Keratinocyte (primary cell): ENCODE results near the gene ZFPM1. TPM values are rescaled to one million over a fixed set of nuclear protein-coding genes. Genes with fewer than 3 reads are reported as not detected.

ENCODE experiments used
- DNase-seq: peaks from one replicate; pipeline ENCODE4 v3.0.0-alpha.2; 2011; ENCODE audit warnings: low read depth, missing footprints, low spot score
- FAIRE-seq: peaks from 2 replicates; lab custom pipeline; 2011; peaks lifted over from hg19 to GRCh38; lab: Jason Lieb, UNC
- H2AFZ ChIP-seq: 2 replicates; pipeline ENCODE4 v1.6.0; 2012; ENCODE audit warnings: low read length, control low read depth, inconsistent platforms; ENCODE audit not compliant: control insufficient read depth
- H3K27ac ChIP-seq: 2 replicates; pipeline ENCODE4 v1.5.1; 2011; ENCODE audit warnings: low read length; ENCODE audit not compliant: control insufficient read depth, insufficient read depth
- H3K27me3 ChIP-seq: 3 replicates; pipeline ENCODE4 v1.6.0; 2011; ENCODE audit warnings: low read length; ENCODE audit not compliant: control insufficient read depth, insufficient read depth; ENCODE audit errors: extremely low read depth
- H3K36me3 ChIP-seq, 2 experiments: 2 replicates in 1 of 2; 3 replicates in 1 of 2; pipeline ENCODE4 v1.5.1; 2011; ENCODE audit warnings: low read length in 2 of 2, mild to moderate bottlenecking in 1 of 2; ENCODE audit not compliant: control insufficient read depth in 2 of 2, insufficient read depth in 2 of 2; ENCODE audit errors: extremely low read depth in 1 of 2
- H3K4me1 ChIP-seq: 3 replicates; pipeline ENCODE4 v1.5.1; 2011; ENCODE audit warnings: low read length; ENCODE audit not compliant: control insufficient read depth, insufficient read depth; ENCODE audit errors: extremely low read depth
- H3K4me2 ChIP-seq: 3 replicates; pipeline ENCODE4 v1.6.0; 2011; ENCODE audit warnings: low read depth, low read length; ENCODE audit not compliant: control insufficient read depth, insufficient read depth; ENCODE audit errors: extremely low read depth
- H3K4me3 ChIP-seq, 3 experiments: fragments of 200-600 bp in 1 of 3; sonication (generic) in 1 of 3; 2 replicates in 2 of 3; 3 replicates in 1 of 3; pipeline ENCODE4 v1.5.1; 2011 to 2016; ENCODE audit warnings: low read length in 3 of 3, mild to moderate bottlenecking in 3 of 3, control low read depth in 2 of 3, inconsistent platforms in 1 of 3, low read depth in 1 of 3, mixed read lengths in 1 of 3, mixed run types in 1 of 3, moderate library complexity in 1 of 3; ENCODE audit not compliant: control insufficient read depth in 2 of 3, insufficient read depth in 2 of 3; ENCODE audit errors: extremely low read depth in 1 of 3
- H3K79me2 ChIP-seq: 2 replicates; pipeline ENCODE4 v1.6.0; 2012; ENCODE audit warnings: low read length; ENCODE audit not compliant: control insufficient read depth, insufficient read depth
- H3K9ac ChIP-seq: 3 replicates; pipeline ENCODE4 v1.6.0; 2011; ENCODE audit warnings: low read length; ENCODE audit not compliant: control insufficient read depth, insufficient read depth; ENCODE audit errors: extremely low read depth
- H3K9me1 ChIP-seq: 3 replicates; pipeline ENCODE4 v1.6.0; 2011; ENCODE audit warnings: low read length; ENCODE audit not compliant: control insufficient read depth, insufficient read depth; ENCODE audit errors: extremely low read depth
- H3K9me3 ChIP-seq: 2 replicates; pipeline ENCODE4 v1.5.1; 2012; ENCODE audit warnings: low read depth, low read length; ENCODE audit not compliant: control insufficient read depth
- H4K20me1 ChIP-seq: 3 replicates; pipeline ENCODE4 v1.6.0; 2011; ENCODE audit warnings: low read length; ENCODE audit not compliant: control insufficient read depth, insufficient read depth; ENCODE audit errors: extremely low read depth
- CTCF ChIP-seq, 3 experiments: IDR thresholded peaks in 1 of 3; conservative IDR thresholded peaks in 1 of 3; optimal IDR thresholded peaks in 1 of 3; 2 replicates in 2 of 3; 3 replicates in 1 of 3; pipeline versions ENCODE3 to v1.5.1; 2011; ENCODE audit warnings: low read length in 3 of 3, mild to moderate bottlenecking in 3 of 3, moderate library complexity in 2 of 3, control low read depth in 1 of 3, inconsistent platforms in 1 of 3; ENCODE audit not compliant: insufficient read depth in 2 of 3; ENCODE audit errors: extremely low read depth in 1 of 3
- EZH2 ChIP-seq: IDR thresholded peaks from one replicate; pipeline ENCODE4 v1.6.1; 2012; ENCODE audit warnings: inconsistent platforms, mild to moderate bottlenecking, low read length, moderate library complexity
- dilution Hi-C: fragments of 300-500 bp; cut with MboI; formaldehyde crosslinking; loops from one replicate; pipeline ENCODE4 v1.7.0; 2020; ENCODE audit warnings: low sequenced_read_pairs; ENCODE audit not compliant: extremely low pct_ligation_motif_present
- polyA plus RNA-seq, 5 experiments: library from polyadenylated mRNA; depleted of rRNA in 3 of 5; stranded (reverse) in 3 of 5; stranded (forward) in 1 of 5; unstranded in 1 of 5; fragments of >200 nt; gene quantifications; 1 replicate in 1 of 5; 2 replicates in 3 of 5; 3 replicates in 1 of 5; pipeline versions ENCODE4 v1.2.1 to v1.2.3, GENCODE V29; 2011 to 2012; ENCODE audit warnings: missing spikeins in 2 of 5, low read depth in 1 of 5, low replicate concordance in 1 of 5

ZFPM1 gene
- polyA plus RNA-seq, 1 donor (not counting 4 experiments of a cell fraction or from before 2014, with no cell fraction given): 0.42 TPM

GRCh38 chr16:88577166-88577565, 124.1 kb downstream of the ZFPM1 start:
- H3K36me3 ChIP-seq: peaks cover 26 to 34% of the 10 kb centered on the region in 2 experiments
- DNase-seq (no peak), FAIRE-seq (no peak)
- no peak overlapping the region for H3K4me3 ChIP-seq
- no peak overlapping the region for H3K4me2 ChIP-seq
- no peaks in the 10 kb centered on the region for H3K4me1 ChIP-seq
- no peaks in the 10 kb centered on the region for H3K27me3 ChIP-seq
- no peak overlapping the region for H3K9ac ChIP-seq
- H3K79me2 ChIP-seq: peaks cover 69% of the 10 kb centered on the region
- no peaks in the 10 kb centered on the region for H3K9me3 ChIP-seq
- dilution Hi-C loops: no loop called here
- peaks cover 2% of the 10 kb centered on the region for H3K9me1 ChIP-seq
- H4K20me1 ChIP-seq: peaks cover 3% of the 10 kb centered on the region
- no peak overlapping the region for H2AFZ ChIP-seq
- TF ChIP-seq CTCF (optimal IDR thresholded peaks at IDR 0.05 in 1 of 3, IDR thresholded peaks at IDR 0.05 in 1 of 3, conservative IDR thresholded peaks at IDR 0.05 in 1 of 3; ENCODE audit: extremely low read depth in 1 of 3, insufficient read depth in 2 of 3, low read length in 3 of 3): no peak
- no peak for TF ChIP-seq EZH2
- no peak overlapping the region for H3K27ac ChIP-seq

- FAIRE-seq: no peak
Observed at GRCh38 chr16:88578446-88579313, 125.6 kb downstream of the ZFPM1 start.

More at GRCh38 chr16:88578446-88579313, 125.6 kb downstream of the ZFPM1 start:
- no peak overlapping the region for H3K9ac ChIP-seq
- H3K9me3 ChIP-seq: no peaks in the 10 kb centered on the region
- no peak overlapping the region for H3K4me2 ChIP-seq
- no peak overlapping the region for H3K4me3 ChIP-seq
- no peak for DNase-seq
- H2AFZ ChIP-seq: no peak overlapping the region
- no peaks in the 10 kb centered on the region for H3K4me1 ChIP-seq
- TF ChIP-seq EZH2: no peak
- TF ChIP-seq CTCF (optimal IDR thresholded peaks at IDR 0.05 in 1 of 3, IDR thresholded peaks at IDR 0.05 in 1 of 3, conservative IDR thresholded peaks at IDR 0.05 in 1 of 3; ENCODE audit: extremely low read depth in 1 of 3, insufficient read depth in 2 of 3, low read length in 3 of 3): no peak
- no peak overlapping the region for H3K27ac ChIP-seq
- peaks cover 28 to 34% of the 10 kb centered on the region in 2 experiments for H3K36me3 ChIP-seq
- dilution Hi-C loops: no loop called here
- no peaks in the 10 kb centered on the region for H3K27me3 ChIP-seq
- peaks cover 2% of the 10 kb centered on the region for H3K9me1 ChIP-seq
- H4K20me1 ChIP-seq: peaks cover 3% of the 10 kb centered on the region
- peaks cover 66% of the 10 kb centered on the region for H3K79me2 ChIP-seq
